AG04450 (cell line): ENCODE measurements around the gene MPP1. TPM values are rescaled to one million over a fixed set of nuclear protein-coding genes. Genes with fewer than 3 reads are reported as not detected.

Experiments used
- CTCF ChIA-PET: fragments of 300-600, 350-600 bp; formaldehyde crosslinking; extraction: SDS; loops from one replicate; lab custom pipeline; 2022; ENCODE audit warnings: antibody characterized with exemption, inconsistent platforms; lab: Charles Lee
- POLR2A ChIA-PET: fragments of 350-600 bp; formaldehyde crosslinking; extraction: SDS; loops from one replicate; lab custom pipeline; 2021; ENCODE audit warnings: antibody characterized with exemption, inconsistent platforms; lab: Yijun Ruan, JAX
- DNase-seq: peaks from one replicate; pipeline ENCODE4 v3.0.0-alpha.2; 2011; ENCODE audit warnings: low read depth, low spot score
- H3K27ac ChIP-seq: one replicate; pipeline ENCODE4 v1.5.1; 2012; ENCODE audit warnings: low read depth, low read length, control low read depth
- H3K27me3 ChIP-seq: one replicate; pipeline ENCODE4 v1.6.0; 2012; ENCODE audit warnings: low read length; ENCODE audit not compliant: control insufficient read depth, insufficient read depth
- H3K4me3 ChIP-seq: 2 replicates; pipeline ENCODE4 v1.5.1; 2011; ENCODE audit warnings: mild to moderate bottlenecking, low read depth, low read length, control low read depth
- H3K9me3 ChIP-seq: 2 replicates; pipeline ENCODE4 v1.5.1; 2012; ENCODE audit warnings: low read length; ENCODE audit not compliant: control insufficient read depth, insufficient read depth
- CTCF ChIP-seq: IDR thresholded peaks from 2 replicates; pipeline ENCODE4 v1.5.1; 2011; ENCODE audit warnings: low read depth, low read length, control low read depth, inconsistent platforms
- polyA plus RNA-seq: library from polyadenylated mRNA; depleted of rRNA; stranded (reverse); fragments of >200 nt; gene quantifications from 2 replicates; pipeline ENCODE4 v1.2.3, GENCODE V29; 2011

MPP1 gene
- polyA plus RNA-seq, 1 experiment, result 30.3 TPM

- H3K4me3 ChIP-seq, result peak overlapping the region; percentile 63
- ChIA-PET CTCF (interaction anchor here (3.9 kb wide), 1 partner anchor 12 kb away, joined by 24 read pairs; the partner anchor contains the start of gene GAB3), POLR2A (interaction anchor here (0.5 to 0.6 kb wide), 3 partner anchors 14 to 1901 kb away, joined by 3 read pairs; no protein-coding TSS in a partner anchor)
- no peak for TF ChIP-seq CTCF
- DNase-seq, result no peak
- no peaks in the 10 kb centered on the region for H3K27me3 ChIP-seq
- H3K9me3 ChIP-seq, result no peaks in the 10 kb centered on the region
- H3K27ac ChIP-seq, result peak overlapping the region; percentile 39
Observed at GRCh38 chrX:154761977-154762536, 43.2 kb downstream of the MPP1 start.

- ChIA-PET POLR2A (no interaction called here), CTCF (interaction anchor here (1.0 to 1.2 kb wide), 2 partner anchors 8 to 10 kb away, joined by 3 read pairs; no protein-coding TSS in a partner anchor)
- TF ChIP-seq CTCF, result no peak
- H3K27ac ChIP-seq, result no peak overlapping the region
- H3K4me3 ChIP-seq, result no peak overlapping the region
- no peaks in the 10 kb centered on the region for H3K27me3 ChIP-seq
- DNase-seq, result no peak
- H3K9me3 ChIP-seq, result no peaks in the 10 kb centered on the region
Observed at GRCh38 chrX:154758696-154759095, 46.6 kb downstream of the MPP1 start.

GRCh38 chrX:154751669-154752271 is 53.5 kb downstream of the MPP1 start:
- DNase-seq, result no peak
- ChIA-PET CTCF (interaction anchor here (4.2 kb wide), 1 partner anchor 11 kb away, joined by 24 read pairs; the partner anchor contains the start of gene DKC1), POLR2A (no interaction called here)
- TF ChIP-seq CTCF, result no peak
- H3K27me3 ChIP-seq, result no peaks in the 10 kb centered on the region
- no peak overlapping the region for H3K27ac ChIP-seq
- no peak overlapping the region for H3K4me3 ChIP-seq
- no peaks in the 10 kb centered on the region for H3K9me3 ChIP-seq

GRCh38 chrX:154751203-154751668 is 54.0 kb downstream of the MPP1 start:
- no peaks in the 10 kb centered on the region for H3K9me3 ChIP-seq
- ChIA-PET CTCF (interaction anchor here (1.8 to 4.2 kb wide), 2 partner anchors 12 to 91 kb away, joined by 6 to 24 read pairs; partner anchors contain the start of gene DKC1), POLR2A (no interaction called here)
- H3K27ac ChIP-seq, result no peak overlapping the region
- no peak for DNase-seq
- no peak for TF ChIP-seq CTCF
- peak overlapping the region; percentile 61 for H3K4me3 ChIP-seq
- no peaks in the 10 kb centered on the region for H3K27me3 ChIP-seq
